ENCODE results near the gene DAPK2.
"Not testable (repeated sequence)": the region's sequence is repeated elsewhere in the genome, so short reads cannot be mapped to it uniquely, and the experiment has no call there.

DAPK2 gene

GRCh38 chr15:64046421-64047153 lies at the start of gene DAPK2:
DAPK2 (minus strand) TSS chr15:64046485; CDS start chr15:64040261, 6,224 bp downstream.
- peak; percentile 80 for DNase-seq
- in situ Hi-C loops (cut with MboI; ENCODE audit: low pct_unique_long_range_greater_than_20kb, low sequenced_read_pairs) = no loop called here

DNA sequence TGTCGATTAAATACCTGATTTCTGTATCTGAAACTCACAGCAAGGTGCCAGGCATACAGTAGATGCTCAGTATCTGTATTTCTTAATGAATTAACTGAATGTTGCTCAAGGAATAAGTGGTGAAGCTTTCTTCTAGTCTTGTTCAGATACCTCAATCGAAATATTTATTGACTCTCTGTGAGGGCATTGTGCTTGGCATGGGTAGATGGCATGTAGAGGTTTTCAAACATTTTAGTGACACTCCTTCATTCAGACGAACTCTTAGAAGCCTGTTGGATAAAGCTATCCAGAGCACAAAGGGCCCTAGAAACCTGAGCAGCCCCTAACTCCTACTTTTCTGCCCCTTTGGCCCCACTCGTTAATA lies 49.1 kb upstream of the DAPK2 start:
- DNase-seq = no peak
- in situ Hi-C loops (cut with MboI; ENCODE audit: low pct_unique_long_range_greater_than_20kb, low sequenced_read_pairs) = no loop called here

DNA sequence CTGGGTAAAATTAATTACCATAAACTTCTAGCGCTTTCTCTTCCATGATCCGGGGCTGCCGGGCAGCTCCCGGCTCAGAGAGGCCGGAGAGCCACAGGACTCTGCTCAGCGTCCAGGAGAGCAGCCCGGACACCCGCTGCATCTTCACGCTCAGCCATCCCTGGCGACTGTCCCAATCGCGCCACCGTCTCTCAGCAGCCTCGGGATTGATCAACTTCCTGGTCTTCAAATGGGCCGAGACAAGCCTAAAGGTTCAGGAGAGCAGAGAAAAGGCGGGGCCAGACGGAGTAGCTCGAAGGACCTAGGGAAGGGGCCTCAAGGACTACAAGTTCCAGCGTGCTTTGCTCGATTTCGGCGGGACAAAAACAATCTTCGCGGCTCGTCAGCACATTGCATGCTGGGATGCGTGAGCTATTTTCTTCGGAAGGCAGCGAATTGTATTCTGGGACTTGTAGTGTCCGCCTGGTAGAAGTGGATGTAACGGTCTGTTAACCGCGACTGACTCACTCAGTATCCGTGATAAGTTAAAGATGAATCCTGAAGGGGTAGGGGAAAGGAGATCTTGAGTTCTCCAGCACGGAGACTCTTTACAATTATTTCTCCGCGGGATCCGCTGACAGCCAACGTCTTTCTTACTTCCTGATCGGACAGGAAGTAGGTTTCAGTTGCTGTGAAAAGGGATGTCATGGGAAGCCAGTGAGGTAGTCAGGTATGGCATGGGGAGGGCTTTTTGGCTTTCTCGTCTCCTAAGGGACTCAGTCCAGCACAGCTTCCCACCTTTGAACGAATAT lies 47.5 kb upstream of the DAPK2 start, which contains the start of gene CIAO2A:
TSS of gene CIAO2A (minus strand) at position 212 of the 791 bp plus-strand sequence. CDS start at position 142, 70 bp downstream.
- DNase-seq = peak; percentile 100

GRCh38 chr15:64092864-64093626 lies 46.8 kb upstream of the DAPK2 start:
- in situ Hi-C loops (cut with MboI; ENCODE audit: low pct_unique_long_range_greater_than_20kb, low sequenced_read_pairs) = no loop called here
- peak; percentile 83 for DNase-seq

More for the DNA sequence above, 47.5 kb upstream of the DAPK2 start, which contains the start of gene CIAO2A:
- in situ Hi-C loops (cut with MboI; ENCODE audit: low pct_unique_long_range_greater_than_20kb, low sequenced_read_pairs) = no loop called here

DNA sequence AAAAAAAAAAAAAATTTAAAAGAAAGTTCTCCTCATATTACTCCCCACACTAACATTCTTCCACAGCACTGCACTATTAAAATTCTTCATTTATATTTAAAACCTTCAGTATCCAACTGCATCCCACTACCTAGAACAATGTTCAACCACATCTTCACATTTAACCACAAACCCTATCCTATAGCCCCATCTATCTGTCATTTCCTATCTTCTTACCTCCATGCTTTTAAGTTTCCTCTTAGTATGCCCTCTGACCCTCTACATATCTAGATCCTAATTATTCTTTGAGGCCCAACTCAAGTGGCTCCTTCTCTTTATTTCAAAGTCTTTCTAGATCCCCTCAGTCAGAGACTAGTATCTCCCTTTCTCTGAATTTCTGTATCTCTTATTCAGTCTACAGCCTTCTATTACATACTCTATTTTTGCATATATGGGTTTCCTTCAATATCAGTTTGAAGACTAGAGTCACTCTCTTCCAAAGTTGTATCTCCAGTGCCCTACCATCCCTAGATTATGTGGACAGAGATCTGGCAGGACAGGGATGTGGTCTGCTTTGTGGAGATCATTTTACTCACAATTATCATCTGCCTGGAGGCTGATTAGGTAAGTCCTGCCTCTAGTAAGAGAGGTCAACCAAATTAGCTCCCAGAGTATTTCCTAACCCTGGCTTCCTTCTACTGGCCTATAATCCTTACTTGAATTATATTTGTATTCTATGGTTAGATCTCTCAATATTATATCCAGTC lies 46.0 kb upstream of the DAPK2 start:
- DNase-seq = peak; percentile 69
- in situ Hi-C loops (cut with MboI; ENCODE audit: low pct_unique_long_range_greater_than_20kb, low sequenced_read_pairs) = no loop called here

DNA sequence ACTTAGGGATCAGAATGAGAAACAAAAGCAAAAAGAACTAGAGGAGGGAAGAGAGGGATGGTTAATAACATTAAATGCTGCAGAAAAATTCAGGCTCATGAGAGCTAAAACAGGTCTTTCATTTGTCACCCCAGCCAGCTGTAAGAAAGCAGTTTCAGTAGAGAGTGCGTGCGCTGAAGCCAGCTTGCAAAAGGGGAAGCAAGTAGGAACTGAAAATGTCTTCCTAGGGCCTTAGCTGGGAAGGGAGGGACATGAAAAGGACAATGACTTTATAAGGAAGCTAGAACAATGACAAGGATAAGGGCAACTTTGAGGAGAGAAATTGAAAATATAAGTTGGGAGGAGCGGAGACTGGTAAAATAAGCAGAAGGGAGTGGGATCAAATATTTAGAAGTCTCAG lies 44.2 kb upstream of the DAPK2 start:
- in situ Hi-C loops (cut with MboI; ENCODE audit: low pct_unique_long_range_greater_than_20kb, low sequenced_read_pairs) = no loop called here
- peak; percentile 90 for DNase-seq

GRCh38 chr15:64089543-64090280 lies 43.4 kb upstream of the DAPK2 start:
- in situ Hi-C loops (cut with MboI; ENCODE audit: low pct_unique_long_range_greater_than_20kb, low sequenced_read_pairs) = no loop called here
- DNase-seq = peak; percentile 80

- in situ Hi-C loops (cut with MboI; ENCODE audit: low pct_unique_long_range_greater_than_20kb, low sequenced_read_pairs) = no loop called here
- DNase-seq = no peak
Measured at GRCh38 chr15:64082757-64083156, 36.5 kb upstream of the DAPK2 start.

- in situ Hi-C loops (cut with MboI; ENCODE audit: low pct_unique_long_range_greater_than_20kb, low sequenced_read_pairs) = loop anchor here (25.0 kb wide), 1 partner anchor 461 kb away; no protein-coding TSS in a partner anchor
- DNase-seq = not testable (repeated sequence)
Measured at GRCh38 chr15:64073496-64073895, 27.2 kb upstream of the DAPK2 start.

DNA sequence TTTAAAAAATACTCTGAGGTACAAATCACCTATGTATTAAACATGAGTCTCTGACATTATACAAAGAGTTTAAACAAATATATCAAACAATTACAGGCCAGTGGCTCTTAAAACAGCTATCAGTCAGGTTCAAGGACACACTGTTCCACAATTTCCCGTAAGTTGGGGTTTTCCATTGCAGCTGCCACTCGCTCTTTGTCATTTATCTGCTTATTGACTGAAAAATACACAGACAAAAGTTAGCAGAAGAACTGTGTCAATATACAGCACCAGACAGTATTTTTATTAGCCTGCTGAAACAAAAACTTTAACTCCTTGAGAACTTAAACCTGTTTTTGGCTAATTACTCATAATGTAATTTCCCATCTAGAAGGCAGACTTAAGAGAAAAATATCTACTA lies 26.5 kb upstream of the DAPK2 start:
- in situ Hi-C loops (cut with MboI; ENCODE audit: low pct_unique_long_range_greater_than_20kb, low sequenced_read_pairs) = loop anchor here (25.0 kb wide), 1 partner anchor 461 kb away; no protein-coding TSS in a partner anchor
- no peak for DNase-seq

- in situ Hi-C loops (cut with MboI; ENCODE audit: low pct_unique_long_range_greater_than_20kb, low sequenced_read_pairs) = loop anchor here (25.0 kb wide), 1 partner anchor 460 kb away; no protein-coding TSS in a partner anchor
- no peak for DNase-seq
Measured at GRCh38 chr15:64071931-64072765, 25.9 kb upstream of the DAPK2 start.

DNA sequence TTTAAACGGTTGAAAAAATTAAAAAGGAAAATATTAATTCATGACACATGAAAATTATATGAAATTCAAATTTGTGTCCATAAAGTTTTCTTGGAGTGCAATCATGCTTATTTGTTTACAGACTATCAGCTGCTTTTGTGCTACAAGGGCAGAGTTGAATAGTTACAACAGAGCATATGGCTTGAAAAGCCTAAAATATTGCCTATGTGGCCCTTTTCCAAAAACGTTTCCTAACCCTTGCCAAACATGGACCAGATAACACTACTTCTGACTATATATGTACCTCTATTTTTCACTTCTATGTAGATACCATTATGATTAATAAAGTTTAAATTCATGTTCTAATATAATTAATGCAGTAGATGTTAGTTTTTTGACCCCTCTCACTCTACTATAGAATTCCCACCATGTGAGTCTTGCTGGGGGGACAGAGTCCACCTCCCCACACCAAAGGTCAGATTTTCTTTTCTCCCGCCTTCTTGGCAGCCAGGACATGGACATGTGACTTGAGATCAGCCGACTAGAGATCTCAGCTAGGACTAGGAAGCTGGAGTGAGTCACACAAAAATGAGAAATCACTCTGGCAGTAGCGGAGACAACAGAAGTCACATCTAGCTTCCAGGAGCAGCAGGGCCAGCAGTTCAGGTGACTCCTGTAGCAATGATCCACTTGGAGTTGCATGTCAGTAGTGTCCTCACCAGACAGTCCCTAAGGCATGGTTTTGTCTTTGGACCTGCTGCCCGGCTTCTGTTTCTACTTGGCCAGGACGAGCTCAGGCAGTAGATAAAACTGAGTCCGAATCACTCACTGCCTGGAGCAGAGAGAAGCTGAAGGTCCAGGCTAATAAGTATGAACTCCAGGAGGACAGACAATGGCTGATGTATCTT lies 24.9 kb upstream of the DAPK2 start:
- in situ Hi-C loops (cut with MboI; ENCODE audit: low pct_unique_long_range_greater_than_20kb, low sequenced_read_pairs) = loop anchor here (25.0 kb wide), 1 partner anchor 459 kb away; no protein-coding TSS in a partner anchor
- DNase-seq = no peak

- in situ Hi-C loops (cut with MboI; ENCODE audit: low pct_unique_long_range_greater_than_20kb, low sequenced_read_pairs) = loop anchor here (25.0 kb wide), 1 partner anchor 458 kb away; no protein-coding TSS in a partner anchor
- DNase-seq = no peak
Measured at GRCh38 chr15:64070106-64070505, 23.8 kb upstream of the DAPK2 start.

GRCh38 chr15:64068133-64068532 lies 21.8 kb upstream of the DAPK2 start:
- in situ Hi-C loops (cut with MboI; ENCODE audit: low pct_unique_long_range_greater_than_20kb, low sequenced_read_pairs) = loop anchor here (25.0 kb wide), 1 partner anchor 456 kb away; no protein-coding TSS in a partner anchor
- no peak for DNase-seq

DNA sequence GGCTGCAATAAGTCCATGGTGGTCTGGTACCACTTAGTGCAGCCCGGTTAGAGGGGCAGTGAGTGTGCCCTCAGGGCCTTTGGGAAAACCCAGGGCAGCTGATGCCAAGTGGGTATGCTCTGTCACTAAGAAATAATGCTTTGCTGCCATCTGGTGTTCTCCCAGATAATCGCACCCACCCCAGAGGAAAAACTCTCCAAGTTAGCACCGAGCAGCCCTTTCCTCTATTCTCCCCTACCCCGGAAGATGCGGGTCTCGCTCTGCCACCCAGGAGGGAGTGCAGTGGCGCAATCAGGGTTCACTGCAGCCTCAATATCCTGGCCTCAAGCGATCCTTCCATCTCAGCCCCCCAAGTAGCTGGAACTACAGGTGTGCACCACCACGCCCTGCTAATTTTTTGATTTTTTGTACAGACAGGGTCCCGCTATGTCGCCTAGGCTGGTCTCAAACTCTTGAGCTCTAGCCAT lies 21.3 kb upstream of the DAPK2 start:
- peak; percentile 93 for DNase-seq
- in situ Hi-C loops (cut with MboI; ENCODE audit: low pct_unique_long_range_greater_than_20kb, low sequenced_read_pairs) = loop anchor here (25.0 kb wide), 1 partner anchor 455 kb away; no protein-coding TSS in a partner anchor

- in situ Hi-C loops (cut with MboI; ENCODE audit: low pct_unique_long_range_greater_than_20kb, low sequenced_read_pairs) = loop anchor here (25.0 kb wide), 1 partner anchor 454 kb away; no protein-coding TSS in a partner anchor
- no peak for DNase-seq
Measured at GRCh38 chr15:64066451-64066850, 20.2 kb upstream of the DAPK2 start.
